ENCODE measurements around the gene NFIB. TPM values are rescaled to one million over a fixed set of nuclear protein-coding genes. Genes with fewer than 3 reads are reported as not detected.

The NFIB gene
- polyA plus RNA-seq, 3 donors, result not detected

GRCh38 chr9:14238079-14238478 lies 75.9 kb downstream of the NFIB start:
- H3K9ac ChIP-seq (ENCODE audit: insufficient read depth, low read length, poor library complexity, severe bottlenecking), result no peak overlapping the region
- no peaks in the 10 kb centered on the region for H3K79me2 ChIP-seq (ENCODE audit: insufficient read depth, low read length)
- 100% methylated on average over 2 of the region's 3 CpGs for WGBS (ENCODE audit: insufficient coverage)

GRCh38 chr9:14236591-14236990 lies 77.3 kb downstream of the NFIB start:
- Histone ChIP-seq H3K4me3 (replicated peaks in 1 of 3; ENCODE audit: low read depth in 2 of 3, low read length in 3 of 3) (no peak overlapping the region), H2AFZ (ENCODE audit: insufficient read depth, low read depth, low read length, poor library complexity, severe bottlenecking) (no peak overlapping the region), H3K4me1 (ENCODE audit: control insufficient read depth in 1 of 2, insufficient read depth in 2 of 2, low read length in 2 of 2) (no peaks in the 10 kb centered on the region), H3K79me2 (ENCODE audit: insufficient read depth, low read length) (no peaks in the 10 kb centered on the region), H3K9me3 (replicated peaks in 1 of 2; ENCODE audit: control insufficient read depth in 1 of 2, insufficient read depth in 1 of 2, low read length in 2 of 2) (no peaks in the 10 kb centered on the region), H3K9ac (ENCODE audit: insufficient read depth, low read length, poor library complexity, severe bottlenecking) (no peak overlapping the region), H4K20me1 (ENCODE audit: insufficient read depth, low read length) (no peaks in the 10 kb centered on the region), H3K27me3 (ENCODE audit: control insufficient read depth in 2 of 2, insufficient read depth in 2 of 2, low read length in 2 of 2) (no peaks in the 10 kb centered on the region), H3K27ac (ENCODE audit: low read depth in 1 of 2, low read length in 2 of 2) (no peak overlapping the region), H3K4me2 (replicated peaks; ENCODE audit: extremely low read depth, low read length, poor library complexity, severe bottlenecking) (no peak overlapping the region), H3K36me3 (replicated peaks in 1 of 2; ENCODE audit: control insufficient read depth in 1 of 2, insufficient read depth in 2 of 2, low read length in 2 of 2) (no peaks in the 10 kb centered on the region)
- intact Hi-C loops (cut with micrococcal nuclease), result no loop called here
- Mint-ChIP-seq H3K27ac (no peak overlapping the region), H3K4me1 (no peaks in the 10 kb centered on the region), H3K27me3 (ENCODE audit: low read depth in 3 of 3) (peaks cover 0 to 2% (median 2%) of the 10 kb centered on the region in 3 donors), H3K36me3 (no peaks in the 10 kb centered on the region), H3K4me3 (no peak overlapping the region), H3K9me3 (no peaks in the 10 kb centered on the region)
- DNase-seq, result no peak
- no peak for TF ChIP-seq CTCF (IDR thresholded peaks at IDR 0.05)
- WGBS (ENCODE audit: insufficient coverage), result no CpG with 5 or more reads among the region's 1 CpG

More at GRCh38 chr9:14238079-14238478, 75.9 kb downstream of the NFIB start:
- H2AFZ ChIP-seq (ENCODE audit: insufficient read depth, low read depth, low read length, poor library complexity, severe bottlenecking), result no peak overlapping the region
- no peak overlapping the region for H3K27ac ChIP-seq (ENCODE audit: low read depth in 1 of 2, low read length in 2 of 2)
- no peak overlapping the region for H3K4me2 ChIP-seq (replicated peaks; ENCODE audit: extremely low read depth, low read length, poor library complexity, severe bottlenecking)
- no peaks in the 10 kb centered on the region for H3K27me3 ChIP-seq (ENCODE audit: control insufficient read depth in 2 of 2, insufficient read depth in 2 of 2, low read length in 2 of 2)
- intact Hi-C loops (cut with micrococcal nuclease), result no loop called here
- no peak for DNase-seq
- no peaks in the 10 kb centered on the region for H3K9me3 ChIP-seq (replicated peaks in 1 of 2; ENCODE audit: control insufficient read depth in 1 of 2, insufficient read depth in 1 of 2, low read length in 2 of 2)
- H3K36me3 Mint-ChIP-seq, result no peaks in the 10 kb centered on the region
- H3K4me3 Mint-ChIP-seq, result no peak overlapping the region
- no peak overlapping the region for H3K4me3 ChIP-seq (replicated peaks in 1 of 3; ENCODE audit: low read depth in 2 of 3, low read length in 3 of 3)
- no peaks in the 10 kb centered on the region for H4K20me1 ChIP-seq (ENCODE audit: insufficient read depth, low read length)
- TF ChIP-seq CTCF (IDR thresholded peaks at IDR 0.05), result no peak
- H3K4me1 Mint-ChIP-seq, result no peaks in the 10 kb centered on the region
- peaks cover 0 to 2% (median 2%) of the 10 kb centered on the region in 3 donors for H3K27me3 Mint-ChIP-seq (ENCODE audit: low read depth in 3 of 3)
- H3K4me1 ChIP-seq (ENCODE audit: control insufficient read depth in 1 of 2, insufficient read depth in 2 of 2, low read length in 2 of 2), result no peaks in the 10 kb centered on the region
- H3K36me3 ChIP-seq (replicated peaks in 1 of 2; ENCODE audit: control insufficient read depth in 1 of 2, insufficient read depth in 2 of 2, low read length in 2 of 2), result no peaks in the 10 kb centered on the region
- H3K9me3 Mint-ChIP-seq, result no peaks in the 10 kb centered on the region
- no peak overlapping the region for H3K27ac Mint-ChIP-seq

Measured in CD14-positive monocyte (primary cell).